Parathyroid adenoma (tissue), 2 donors: ENCODE results near the gene KCNQ1.

Experiments used
- H2AFZ ChIP-seq: fragments of 300-600 bp; sonication (generic); one replicate; pipeline ENCODE4 v1.7.0; 2017; ENCODE audit warnings: antibody characterized with exemption, mild to moderate bottlenecking
- H3K27ac ChIP-seq: fragments of 300-600 bp; sonication (generic); one replicate; pipeline ENCODE4 v1.7.0; 2017
- H3K27me3 ChIP-seq: fragments of 300-600 bp; sonication (generic); one replicate; pipeline ENCODE4 v1.7.0; 2017; ENCODE audit warnings: low read length; ENCODE audit not compliant: control insufficient read depth, insufficient read depth
- H3K36me3 ChIP-seq: fragments of 300-600 bp; sonication (generic); one replicate; pipeline ENCODE4 v1.7.0; 2017; ENCODE audit warnings: low read length; ENCODE audit not compliant: control insufficient read depth, insufficient read depth
- H3K4me1 ChIP-seq: fragments of 300-600 bp; sonication (generic); one replicate; pipeline ENCODE4 v1.7.0; 2017; ENCODE audit warnings: control low read depth
- H3K4me2 ChIP-seq: fragments of 300-600 bp; sonication (generic); one replicate; pipeline ENCODE4 v1.7.0; 2017; ENCODE audit warnings: low read length
- H3K4me3 ChIP-seq: fragments of 300-600 bp; sonication (generic); one replicate; pipeline ENCODE4 v1.7.0; 2017; ENCODE audit warnings: low read depth, low read length
- H3K79me2 ChIP-seq: fragments of 300-600 bp; sonication (generic); one replicate; pipeline ENCODE4 v1.7.0; 2017; ENCODE audit warnings: control low read depth
- H3K9ac ChIP-seq: fragments of 300-600 bp; sonication (generic); one replicate; pipeline ENCODE4 v1.7.0; 2017; ENCODE audit warnings: mild to moderate bottlenecking
- H3K9me3 ChIP-seq: fragments of 300-600 bp; sonication (generic); one replicate; pipeline ENCODE4 v1.7.0; 2017; ENCODE audit warnings: low read length; ENCODE audit not compliant: control insufficient read depth
- TF ChIP-seq, protein P1 (sequence below): fragments of 300-600 bp; sonication (generic); IDR thresholded peaks from one replicate; pipeline ENCODE4 v1.7.0; 2017; ENCODE audit warnings: antibody characterized with exemption, mild to moderate bottlenecking
- donor health status: primary hyperparathyroidism.

Gene KCNQ1

GRCh38 chr11:2760196-2760871 is 315.5 kb downstream of the KCNQ1 start:
- Histone ChIP-seq H3K36me3 (no peaks in the 10 kb centered on the region), H3K9me3 (no peaks in the 10 kb centered on the region), H3K79me2 (no peaks in the 10 kb centered on the region), H3K4me2 (no peak overlapping the region), H3K9ac (no peak overlapping the region), H3K4me1 (peaks cover 4% of the 10 kb centered on the region), H3K27ac (no peak overlapping the region), H3K27me3 (no peaks in the 10 kb centered on the region), H3K4me3 (no peak overlapping the region), H2AFZ (no peak overlapping the region)
- TF ChIP-seq, protein P1, sequence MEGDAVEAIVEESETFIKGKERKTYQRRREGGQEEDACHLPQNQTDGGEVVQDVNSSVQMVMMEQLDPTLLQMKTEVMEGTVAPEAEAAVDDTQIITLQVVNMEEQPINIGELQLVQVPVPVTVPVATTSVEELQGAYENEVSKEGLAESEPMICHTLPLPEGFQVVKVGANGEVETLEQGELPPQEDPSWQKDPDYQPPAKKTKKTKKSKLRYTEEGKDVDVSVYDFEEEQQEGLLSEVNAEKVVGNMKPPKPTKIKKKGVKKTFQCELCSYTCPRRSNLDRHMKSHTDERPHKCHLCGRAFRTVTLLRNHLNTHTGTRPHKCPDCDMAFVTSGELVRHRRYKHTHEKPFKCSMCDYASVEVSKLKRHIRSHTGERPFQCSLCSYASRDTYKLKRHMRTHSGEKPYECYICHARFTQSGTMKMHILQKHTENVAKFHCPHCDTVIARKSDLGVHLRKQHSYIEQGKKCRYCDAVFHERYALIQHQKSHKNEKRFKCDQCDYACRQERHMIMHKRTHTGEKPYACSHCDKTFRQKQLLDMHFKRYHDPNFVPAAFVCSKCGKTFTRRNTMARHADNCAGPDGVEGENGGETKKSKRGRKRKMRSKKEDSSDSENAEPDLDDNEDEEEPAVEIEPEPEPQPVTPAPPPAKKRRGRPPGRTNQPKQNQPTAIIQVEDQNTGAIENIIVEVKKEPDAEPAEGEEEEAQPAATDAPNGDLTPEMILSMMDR, result no peak

GRCh38 chr11:2761131-2762030 is 316.6 kb downstream of the KCNQ1 start:
- H3K27ac ChIP-seq, result no peak overlapping the region
- no peaks in the 10 kb centered on the region for H3K36me3 ChIP-seq
- no peak overlapping the region for H2AFZ ChIP-seq
- H3K79me2 ChIP-seq, result no peaks in the 10 kb centered on the region
- no peaks in the 10 kb centered on the region for H3K27me3 ChIP-seq
- TF ChIP-seq, protein P1, result no peak
- H3K9ac ChIP-seq, result no peak overlapping the region
- no peaks in the 10 kb centered on the region for H3K9me3 ChIP-seq
- no peak overlapping the region for H3K4me3 ChIP-seq
- peaks cover 4% of the 10 kb centered on the region for H3K4me1 ChIP-seq
- H3K4me2 ChIP-seq, result no peak overlapping the region

GRCh38 chr11:2762031-2762380 is 317.2 kb downstream of the KCNQ1 start:
- TF ChIP-seq, protein P1, result no peak
- Histone ChIP-seq H3K9me3 (no peaks in the 10 kb centered on the region), H3K27ac (no peak overlapping the region), H3K4me2 (no peak overlapping the region), H3K79me2 (no peaks in the 10 kb centered on the region), H3K9ac (no peak overlapping the region), H3K27me3 (no peaks in the 10 kb centered on the region), H2AFZ (no peak overlapping the region), H3K4me3 (no peak overlapping the region), H3K4me1 (peaks cover 4% of the 10 kb centered on the region), H3K36me3 (no peaks in the 10 kb centered on the region)

DNA sequence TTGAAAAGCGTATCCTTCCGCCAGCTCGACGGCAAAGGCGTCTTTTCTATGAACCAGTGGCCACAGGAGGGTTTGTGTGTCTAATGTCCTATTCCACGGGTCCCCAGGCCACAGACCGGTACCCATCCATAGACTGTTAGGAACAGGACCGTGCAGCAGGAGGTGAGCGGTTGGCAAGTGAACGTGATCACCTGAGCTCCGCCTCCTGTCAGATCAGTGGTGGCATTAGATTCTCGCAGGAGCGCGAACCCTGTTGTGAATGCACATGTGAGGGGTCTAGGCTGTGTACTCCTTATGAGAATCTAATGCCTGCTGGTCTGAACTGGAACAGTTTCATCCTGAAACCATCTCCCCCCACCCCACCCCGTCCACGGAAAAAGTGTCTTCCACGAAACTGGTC is 317.6 kb downstream of the KCNQ1 start:
- no peak overlapping the region for H3K9ac ChIP-seq
- no peak overlapping the region for H2AFZ ChIP-seq
- H3K4me1 ChIP-seq, result peaks cover 4% of the 10 kb centered on the region
- no peaks in the 10 kb centered on the region for H3K36me3 ChIP-seq
- H3K27me3 ChIP-seq, result no peaks in the 10 kb centered on the region
- H3K79me2 ChIP-seq, result no peaks in the 10 kb centered on the region
- no peak overlapping the region for H3K4me3 ChIP-seq
- H3K27ac ChIP-seq, result no peak overlapping the region
- H3K4me2 ChIP-seq, result no peak overlapping the region
- TF ChIP-seq, protein P1, result no peak
- no peaks in the 10 kb centered on the region for H3K9me3 ChIP-seq
